ENCODE results near the gene DAPK3.
A peak's percentile ranks its signal among the peaks of the same experiment; 100 is the strongest.
"Not testable (repeated sequence)": the region's sequence is repeated elsewhere in the genome, so short reads cannot be mapped to it uniquely, and the experiment has no call there.

DAPK3 gene

GRCh38 chr19:3970808-3971598 lies at the start of gene DAPK3:
Gene DAPK3 (minus strand): TSS chr19:3971099. CDS start chr19:3969735, 1,364 bp downstream.
- DNase-seq (ENCODE audit: low read depth), result peak; percentile 96

GRCh38 chr19:4019578-4019977 lies 48.7 kb upstream of the DAPK3 start:
- DNase-seq (ENCODE audit: low read depth), result no peak

GRCh38 chr19:4018775-4019504 lies 48.0 kb upstream of the DAPK3 start:
- no peak for DNase-seq (ENCODE audit: low read depth)

- DNase-seq (ENCODE audit: low read depth), result no peak
These were observed 47.3 kb upstream of the DAPK3 start for GRCh38 chr19:4018140-4018613.

- no peak for DNase-seq (ENCODE audit: low read depth)
These were observed 46.2 kb upstream of the DAPK3 start for GRCh38 chr19:4016903-4017638.

GRCh38 chr19:4016486-4016885 lies 45.6 kb upstream of the DAPK3 start:
- no peak for DNase-seq (ENCODE audit: low read depth)

GRCh38 chr19:4015705-4016402 lies 45.0 kb upstream of the DAPK3 start:
- DNase-seq (ENCODE audit: low read depth), result no peak

- DNase-seq (ENCODE audit: low read depth), result no peak
These were observed 43.9 kb upstream of the DAPK3 start for GRCh38 chr19:4014541-4015491.

- no peak for DNase-seq (ENCODE audit: low read depth)
These were observed 43.1 kb upstream of the DAPK3 start for GRCh38 chr19:4013886-4014540.

GRCh38 chr19:4012975-4013634 lies 42.2 kb upstream of the DAPK3 start:
- DNase-seq (ENCODE audit: low read depth), result no peak

- no peak for DNase-seq (ENCODE audit: low read depth)
These were observed 41.4 kb upstream of the DAPK3 start for GRCh38 chr19:4012092-4012974.

- DNase-seq (ENCODE audit: low read depth), result not testable (repeated sequence)
These were observed 40.5 kb upstream of the DAPK3 start for GRCh38 chr19:4011430-4011829.

- no peak for DNase-seq (ENCODE audit: low read depth)
These were observed 39.9 kb upstream of the DAPK3 start for GRCh38 chr19:4010808-4011110.

GRCh38 chr19:4009990-4010807 lies 39.3 kb upstream of the DAPK3 start:
- no peak for DNase-seq (ENCODE audit: low read depth)

GRCh38 chr19:4007836-4008539 lies 37.1 kb upstream of the DAPK3 start:
- no peak for DNase-seq (ENCODE audit: low read depth)

GRCh38 chr19:4007021-4007835 lies 36.3 kb upstream of the DAPK3 start, which contains the start of gene PIAS4:
Gene PIAS4 (plus strand): TSS chr19:4007736. CDS start chr19:4007761, 25 bp downstream.
- DNase-seq (ENCODE audit: low read depth), result peak; percentile 86

Measured in fibroblast of the conjunctiva (primary cell).